Activated T-helper 1 cell treated with anti-CD3 and anti-CD28 coated beads, Interleukin-12 subunit alpha, Interleukin-12 subunit beta, Interleukin-2, Interleukin-4 antibody, amounts not matched to agents 30 ng/mL and 10 ng/mL and 1 ng/mL, durations not matched to agents 14 hours and 24 hours and 36 hours (primary cell): ENCODE results near the gene PCSK2. TPM values are rescaled to one million over a fixed set of nuclear protein-coding genes. Genes with fewer than 3 reads are reported as not detected.

ENCODE experiments used
- DNase-seq: peaks from one replicate; pipeline ENCODE4 v3.0.0; 2021; ENCODE audit warnings: low spot score
- H3K27ac Mint-ChIP-seq: one replicate; pipeline ENCODE4 v1.8.0; 2021; ENCODE audit warnings: mild to moderate bottlenecking, mixed read lengths
- H3K27me3 Mint-ChIP-seq: one replicate; pipeline ENCODE4 v1.8.0; 2022; ENCODE audit warnings: mild to moderate bottlenecking, moderate library complexity, mixed read lengths; ENCODE audit not compliant: insufficient read depth
- H3K36me3 Mint-ChIP-seq: one replicate; pipeline ENCODE4 v1.8.0; 2021; ENCODE audit warnings: low read depth, mixed read lengths
- H3K4me1 Mint-ChIP-seq: one replicate; pipeline ENCODE4 v1.8.0; 2021; ENCODE audit warnings: low read depth, mixed read lengths
- H3K4me3 Mint-ChIP-seq: one replicate; pipeline ENCODE4 v1.8.0; 2021; ENCODE audit warnings: mild to moderate bottlenecking, moderate library complexity, mixed read lengths
- H3K9me3 Mint-ChIP-seq: one replicate; pipeline ENCODE4 v1.8.0; 2021; ENCODE audit warnings: mixed read lengths
- intact Hi-C: fragments of 100-400 bp; cut with micrococcal nuclease; formaldehyde crosslinking; loops from one replicate; pipeline ENCODE4 v1.15.1; 2024
- total RNA-seq: library from RNA; stranded (reverse); gene quantifications from 2 replicates; pipeline ENCODE4 v1.2.3, GENCODE V29; 2022

The PCSK2 gene
- total RNA-seq, 1 donor from 2014 or later, result not detected

GRCh38 chr20:17282501-17282900, 55.7 kb downstream of the PCSK2 start:
- intact Hi-C loops, result no loop called here

DNA sequence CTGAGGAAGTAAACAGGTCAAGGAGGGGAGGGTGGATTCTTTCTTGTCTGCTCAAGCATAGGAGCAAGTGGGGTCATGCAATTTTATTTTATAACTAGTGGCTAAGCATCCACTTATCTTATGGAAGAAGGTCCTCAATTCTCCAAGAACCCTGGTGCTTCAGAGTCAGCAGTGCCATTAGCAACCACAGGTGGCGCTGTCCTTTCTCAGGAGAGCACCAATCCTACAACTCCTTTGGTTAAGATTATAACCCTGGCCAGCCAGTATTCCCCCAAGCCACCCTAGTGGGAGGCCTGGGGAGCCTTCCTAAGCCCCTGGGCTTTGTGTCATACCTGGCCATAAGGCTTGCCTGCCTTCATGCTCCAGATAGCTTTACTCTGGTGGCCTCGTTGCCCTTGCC, 60.7 kb downstream of the PCSK2 start:
- no peak overlapping the region for H3K27ac Mint-ChIP-seq
- no peak for DNase-seq
- no peaks in the 10 kb centered on the region for H3K36me3 Mint-ChIP-seq
- H3K4me1 Mint-ChIP-seq, result no peaks in the 10 kb centered on the region
- intact Hi-C loops, result no loop called here
- peaks cover under 1% of the 10 kb centered on the region for H3K27me3 Mint-ChIP-seq
- H3K9me3 Mint-ChIP-seq, result no peaks in the 10 kb centered on the region
- H3K4me3 Mint-ChIP-seq, result no peak overlapping the region

More at GRCh38 chr20:17282501-17282900, 55.7 kb downstream of the PCSK2 start:
- H3K4me3 Mint-ChIP-seq, result no peak overlapping the region
- no peak overlapping the region for H3K27ac Mint-ChIP-seq
- no peak for DNase-seq
- no peaks in the 10 kb centered on the region for H3K36me3 Mint-ChIP-seq
- H3K9me3 Mint-ChIP-seq, result peaks cover 8% of the 10 kb centered on the region
- no peaks in the 10 kb centered on the region for H3K4me1 Mint-ChIP-seq
- no peaks in the 10 kb centered on the region for H3K27me3 Mint-ChIP-seq

DNA sequence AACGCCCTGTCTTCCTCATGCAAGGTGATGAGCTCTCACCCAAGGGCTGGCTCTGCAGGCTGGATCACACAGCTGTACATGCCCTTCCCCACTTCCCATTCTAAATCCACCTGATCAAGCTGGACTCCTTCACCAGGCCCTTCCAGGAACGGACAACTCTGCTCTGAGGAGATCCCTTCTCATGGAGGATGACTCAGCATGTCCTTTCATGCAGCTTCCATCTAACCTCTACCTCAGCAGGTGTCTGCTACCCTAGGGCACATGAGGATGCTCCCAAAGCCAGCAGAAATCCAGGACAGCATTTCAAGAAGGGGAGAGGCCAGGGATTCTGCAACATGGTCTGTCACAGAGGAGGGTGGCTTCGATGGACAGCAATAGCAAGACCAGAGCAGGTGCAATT, 61.2 kb downstream of the PCSK2 start:
- intact Hi-C loops, result no loop called here
- peaks cover 2% of the 10 kb centered on the region for H3K27me3 Mint-ChIP-seq
- no peaks in the 10 kb centered on the region for H3K4me1 Mint-ChIP-seq
- H3K27ac Mint-ChIP-seq, result no peak overlapping the region
- no peak overlapping the region for H3K4me3 Mint-ChIP-seq
- DNase-seq, result no peak
- H3K36me3 Mint-ChIP-seq, result no peaks in the 10 kb centered on the region
- no peaks in the 10 kb centered on the region for H3K9me3 Mint-ChIP-seq

GRCh38 chr20:17295151-17295726, 68.4 kb downstream of the PCSK2 start:
- H3K4me1 Mint-ChIP-seq, result no peaks in the 10 kb centered on the region
- no peak overlapping the region for H3K27ac Mint-ChIP-seq
- no peak overlapping the region for H3K4me3 Mint-ChIP-seq
- no peak for DNase-seq
- H3K36me3 Mint-ChIP-seq, result no peaks in the 10 kb centered on the region
- H3K9me3 Mint-ChIP-seq, result no peaks in the 10 kb centered on the region
- H3K27me3 Mint-ChIP-seq, result peaks cover 2% of the 10 kb centered on the region
- intact Hi-C loops, result no loop called here

DNA sequence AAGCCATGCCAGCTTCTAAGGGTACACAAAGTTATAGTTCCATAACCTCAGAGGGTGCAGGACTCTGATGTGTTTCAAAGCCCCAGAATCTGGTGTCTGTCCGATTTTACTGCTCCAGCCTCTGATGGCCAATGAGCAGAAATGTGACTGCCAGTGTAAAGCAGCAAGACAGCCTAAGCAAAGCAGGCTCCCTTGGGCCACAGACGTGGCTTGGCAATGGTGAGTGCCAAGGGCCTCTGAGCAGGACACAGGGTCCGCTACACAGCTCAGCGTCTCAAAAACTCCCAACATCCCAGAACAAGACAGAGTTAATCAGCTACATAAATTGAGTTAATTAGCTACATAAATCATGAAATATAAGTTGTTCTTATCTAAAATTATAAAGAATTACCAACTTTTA, 69.2 kb downstream of the PCSK2 start:
- no peaks in the 10 kb centered on the region for H3K9me3 Mint-ChIP-seq
- H3K36me3 Mint-ChIP-seq, result no peaks in the 10 kb centered on the region
- intact Hi-C loops, result no loop called here
- no peaks in the 10 kb centered on the region for H3K4me1 Mint-ChIP-seq
- no peak overlapping the region for H3K4me3 Mint-ChIP-seq
- peaks cover 2% of the 10 kb centered on the region for H3K27me3 Mint-ChIP-seq
- DNase-seq, result no peak
- H3K27ac Mint-ChIP-seq, result no peak overlapping the region

DNA sequence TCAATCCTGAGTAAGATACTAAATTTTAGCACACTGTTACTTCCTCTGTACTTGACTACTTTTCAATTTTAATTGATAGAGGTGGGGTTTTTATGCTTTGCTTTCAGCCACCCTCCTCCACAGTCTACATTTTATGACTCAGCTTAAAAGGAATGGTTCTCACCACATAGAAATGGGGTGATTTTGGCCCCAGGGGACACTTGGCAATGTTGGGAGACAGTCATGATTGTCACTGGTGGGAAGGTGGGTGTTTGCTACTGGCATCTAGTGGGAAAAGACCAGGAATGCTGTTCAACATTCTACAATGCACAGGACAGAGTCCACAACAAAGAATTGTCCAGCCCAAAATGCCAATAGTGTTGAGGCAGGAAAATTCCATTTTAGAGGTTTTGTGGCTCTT, 71.3 kb downstream of the PCSK2 start:
- no peaks in the 10 kb centered on the region for H3K9me3 Mint-ChIP-seq
- no peak for DNase-seq
- H3K27me3 Mint-ChIP-seq, result no peaks in the 10 kb centered on the region
- H3K27ac Mint-ChIP-seq, result no peak overlapping the region
- H3K36me3 Mint-ChIP-seq, result no peaks in the 10 kb centered on the region
- intact Hi-C loops, result no loop called here
- no peaks in the 10 kb centered on the region for H3K4me1 Mint-ChIP-seq
- no peak overlapping the region for H3K4me3 Mint-ChIP-seq

DNA sequence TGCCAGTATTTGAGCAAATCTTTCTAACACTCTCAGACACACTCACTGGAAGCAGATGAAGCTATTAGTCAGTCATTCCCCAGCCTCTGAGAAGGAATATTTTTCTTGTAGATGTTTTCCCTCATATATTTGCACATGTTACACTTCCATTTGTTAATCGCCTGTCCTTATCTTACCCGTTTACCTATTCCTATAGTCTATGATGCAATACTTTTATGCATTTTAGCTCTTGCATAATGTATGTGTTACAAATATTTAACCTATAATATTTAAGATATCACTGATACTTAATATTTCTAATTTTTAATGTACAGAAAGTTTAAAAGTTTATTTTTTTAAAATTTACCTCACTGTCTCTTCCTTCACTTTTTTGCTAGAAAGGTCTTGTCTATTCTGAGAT, 71.9 kb downstream of the PCSK2 start:
- Mint-ChIP-seq H3K9me3 (no peaks in the 10 kb centered on the region), H3K36me3 (no peaks in the 10 kb centered on the region), H3K27ac (no peak overlapping the region), H3K4me3 (no peak overlapping the region), H3K4me1 (no peaks in the 10 kb centered on the region), H3K27me3 (no peaks in the 10 kb centered on the region)
- intact Hi-C loops, result no loop called here
- no peak for DNase-seq

DNA sequence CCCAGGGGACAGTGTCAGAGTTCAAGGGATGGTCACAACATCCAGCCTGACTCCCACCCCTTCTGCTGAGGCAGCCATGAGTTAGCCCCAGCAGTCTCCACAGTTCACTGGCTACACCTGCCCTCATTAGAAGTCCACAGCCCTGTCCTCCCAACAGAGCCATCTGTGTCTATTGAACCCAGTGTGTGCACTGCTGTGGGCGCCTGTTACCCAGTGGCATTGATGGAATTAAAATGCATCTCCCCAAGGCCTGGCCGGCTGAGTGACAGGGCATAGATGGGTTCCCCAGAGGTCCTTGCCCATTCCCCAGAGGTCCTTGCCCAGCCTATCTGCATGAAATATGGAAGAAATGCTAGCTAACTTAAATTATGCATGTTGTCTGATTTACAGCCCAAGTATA, 73.3 kb downstream of the PCSK2 start:
- intact Hi-C loops, result no loop called here
- Mint-ChIP-seq H3K4me1 (no peaks in the 10 kb centered on the region), H3K27me3 (no peaks in the 10 kb centered on the region), H3K27ac (no peak overlapping the region), H3K9me3 (no peaks in the 10 kb centered on the region), H3K36me3 (no peaks in the 10 kb centered on the region), H3K4me3 (no peak overlapping the region)
- no peak for DNase-seq

GRCh38 chr20:17304774-17305173, 77.9 kb downstream of the PCSK2 start:
- intact Hi-C loops, result no loop called here
- Mint-ChIP-seq H3K27me3 (no peaks in the 10 kb centered on the region), H3K36me3 (no peaks in the 10 kb centered on the region), H3K27ac (no peak overlapping the region), H3K4me1 (no peaks in the 10 kb centered on the region), H3K4me3 (no peak overlapping the region), H3K9me3 (peaks cover 4% of the 10 kb centered on the region)
- no peak for DNase-seq

GRCh38 chr20:17306427-17306826, 79.6 kb downstream of the PCSK2 start:
- Mint-ChIP-seq H3K4me1 (no peaks in the 10 kb centered on the region), H3K9me3 (peaks cover 4% of the 10 kb centered on the region)

DNA sequence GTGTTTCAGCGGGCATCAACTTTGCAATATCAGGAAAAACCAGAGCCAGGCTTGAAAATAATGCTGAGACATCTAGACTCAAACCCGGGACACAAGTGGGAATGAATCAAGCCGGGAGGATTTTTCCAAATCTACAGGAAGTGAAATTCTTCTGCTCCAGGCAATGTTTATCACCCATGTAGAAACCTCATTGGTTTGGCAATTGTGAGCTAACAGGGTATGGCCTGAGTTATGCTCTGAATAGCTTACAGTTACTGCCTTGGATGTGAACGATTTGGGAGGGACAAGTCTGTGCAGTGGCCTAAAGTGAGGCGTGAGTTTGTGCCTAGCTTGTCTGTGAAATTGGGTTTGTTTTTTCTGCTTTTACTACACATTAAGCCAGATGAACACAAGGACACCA, 87.4 kb downstream of the PCSK2 start:
- peaks cover 25% of the 10 kb centered on the region for H3K27me3 Mint-ChIP-seq
- intact Hi-C loops, result no loop called here

More at GRCh38 chr20:17306427-17306826, 79.6 kb downstream of the PCSK2 start:
- intact Hi-C loops, result no loop called here
- Mint-ChIP-seq H3K27ac (no peak overlapping the region), H3K27me3 (no peaks in the 10 kb centered on the region), H3K4me3 (no peak overlapping the region), H3K36me3 (no peaks in the 10 kb centered on the region)
- DNase-seq, result no peak

DNA sequence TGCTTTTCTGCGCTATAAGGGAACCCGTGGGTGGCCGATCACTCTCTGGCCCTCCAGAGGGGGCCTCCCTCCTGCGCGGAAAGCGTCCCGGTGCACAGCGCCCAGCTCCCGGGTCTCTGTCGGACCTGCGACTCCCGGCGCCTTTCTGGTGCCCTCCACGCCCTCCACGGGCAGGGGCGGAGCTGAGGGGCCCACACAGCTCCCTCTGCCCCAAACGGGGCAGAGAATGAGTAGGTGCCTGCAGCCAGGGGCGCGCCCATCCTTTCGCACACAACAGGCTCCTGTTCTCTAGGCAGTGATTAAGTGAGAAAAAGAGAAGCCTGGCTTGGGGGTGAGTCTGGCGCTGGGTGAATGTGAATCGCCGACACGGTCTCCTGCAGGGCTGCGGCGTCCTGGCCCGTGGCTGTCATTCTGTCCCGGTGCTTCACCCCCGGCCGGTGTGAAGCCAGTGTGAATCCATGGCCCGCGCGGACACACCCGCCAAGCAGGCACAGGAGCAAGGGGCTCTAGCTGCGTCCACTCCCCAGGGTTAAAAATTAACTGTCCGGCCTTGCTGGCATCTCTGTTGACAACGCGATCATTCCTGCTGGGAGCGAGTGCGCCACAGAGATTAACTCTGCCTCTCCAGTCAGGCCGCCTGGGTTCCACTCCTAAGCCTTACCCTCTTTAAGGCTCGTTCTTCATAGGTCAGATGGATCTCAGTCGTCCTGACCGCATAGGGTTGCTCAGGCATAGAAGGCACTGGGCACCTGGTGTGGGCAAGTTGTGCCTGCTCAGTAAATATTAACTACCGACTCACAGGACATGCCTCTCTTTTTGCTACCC, 88.8 kb downstream of the PCSK2 start:
- intact Hi-C loops, result no loop called here

More for the DNA sequence above, 87.4 kb downstream of the PCSK2 start:
- no peak overlapping the region for H3K4me3 Mint-ChIP-seq
- no peaks in the 10 kb centered on the region for H3K9me3 Mint-ChIP-seq
- no peaks in the 10 kb centered on the region for H3K36me3 Mint-ChIP-seq
- H3K4me1 Mint-ChIP-seq, result no peaks in the 10 kb centered on the region
- no peak for DNase-seq
- no peak overlapping the region for H3K27ac Mint-ChIP-seq

DNA sequence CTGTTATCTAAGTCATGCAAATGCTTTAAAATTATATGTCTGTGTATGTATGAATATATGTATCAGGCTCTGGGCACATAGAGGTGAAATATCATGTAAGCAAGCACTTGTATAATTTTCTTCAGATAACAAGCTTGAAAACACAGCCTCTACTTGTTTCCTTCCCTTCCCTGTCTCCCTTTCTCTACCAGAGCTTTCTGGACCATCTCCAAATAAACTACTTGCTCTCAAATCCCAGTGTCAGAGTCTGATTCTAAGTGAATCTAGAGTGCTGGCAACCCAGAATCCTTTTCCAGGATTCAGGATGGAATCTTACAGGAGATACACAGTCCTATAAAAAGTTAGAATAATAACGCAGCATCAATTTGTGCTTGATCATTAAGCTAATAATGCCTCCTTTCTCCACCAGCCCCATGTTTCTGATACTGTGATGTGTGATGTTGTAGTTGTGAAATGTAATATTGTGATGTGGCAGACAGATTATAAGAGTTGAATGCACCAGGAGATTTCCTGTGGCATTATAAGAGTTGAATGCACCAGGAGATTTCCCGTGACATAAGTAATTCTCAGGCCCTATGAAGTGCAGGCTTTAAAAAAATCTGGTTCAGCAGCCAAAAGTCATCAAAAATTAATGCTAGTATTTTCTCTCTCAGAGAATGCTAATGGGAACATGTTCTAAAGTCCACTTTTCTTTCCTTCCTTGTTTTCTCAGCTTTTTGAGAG, 89.6 kb downstream of the PCSK2 start:
- intact Hi-C loops, result no loop called here
- Mint-ChIP-seq H3K27ac (no peak overlapping the region), H3K4me1 (no peaks in the 10 kb centered on the region), H3K4me3 (no peak overlapping the region), H3K27me3 (peaks cover 25% of the 10 kb centered on the region), H3K9me3 (no peaks in the 10 kb centered on the region), H3K36me3 (no peaks in the 10 kb centered on the region)
- no peak for DNase-seq

More for the DNA sequence above, 88.8 kb downstream of the PCSK2 start:
- H3K4me1 Mint-ChIP-seq, result no peaks in the 10 kb centered on the region
- H3K27me3 Mint-ChIP-seq, result peaks cover 25% of the 10 kb centered on the region
- H3K9me3 Mint-ChIP-seq, result no peaks in the 10 kb centered on the region
- no peaks in the 10 kb centered on the region for H3K36me3 Mint-ChIP-seq
- no peak for DNase-seq
- no peak overlapping the region for H3K4me3 Mint-ChIP-seq
- H3K27ac Mint-ChIP-seq, result no peak overlapping the region
